ENCODE results near the gene ATXN1. TPM values are rescaled to one million over a fixed set of nuclear protein-coding genes. Genes with fewer than 3 reads are reported as not detected.

Gene ATXN1
- total and polyA plus RNA-seq, 2 of the 8 experiments (the other 6 are each of a cell fraction or from before 2014, with no cell fraction given), result 1.6 to 4.0 TPM

DNA sequence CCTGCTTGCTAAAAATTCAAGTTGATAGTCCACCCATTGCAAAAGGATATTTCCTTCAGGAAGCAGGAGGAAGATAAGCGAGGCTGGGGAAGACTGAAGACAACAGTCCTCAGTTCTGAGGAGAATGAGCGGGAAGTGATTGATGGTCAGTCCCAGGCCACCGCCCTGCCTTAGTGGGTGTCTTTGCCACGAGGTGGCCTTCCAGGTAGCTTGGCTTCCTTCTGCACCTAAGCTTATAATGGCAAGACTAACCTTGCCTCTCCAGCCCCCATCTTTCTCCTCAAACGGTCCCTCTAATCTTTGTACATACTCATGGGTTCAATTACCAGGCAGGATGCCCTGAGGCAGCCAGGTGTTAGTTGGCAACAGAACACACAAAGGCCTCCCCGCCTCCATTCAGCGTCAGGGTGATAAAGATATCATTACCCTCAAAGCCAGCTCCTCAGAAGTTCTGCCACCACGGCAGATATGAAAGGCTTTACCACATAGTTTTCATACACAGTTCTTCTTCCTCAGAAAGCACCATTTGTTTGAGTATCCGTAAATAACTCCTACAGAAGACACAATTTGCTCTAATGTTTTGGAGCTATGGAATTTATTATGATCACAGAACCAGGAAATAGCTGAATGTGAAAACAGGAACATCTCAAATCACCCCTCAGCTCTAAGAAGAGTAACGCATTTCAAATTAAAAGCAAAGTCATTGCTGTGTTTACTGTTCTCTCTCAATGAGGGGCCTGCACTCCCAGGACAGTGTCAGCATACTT lies 249.4 kb downstream of the ATXN1 start:
- Histone ChIP-seq H3K9ac (replicated peaks in 1 of 4; ENCODE audit: extremely low read depth in 1 of 4, low read depth in 3 of 4, low read length in 3 of 4) (no peak overlapping the region; a peak in 1 of 7 replicates), H2AK5ac (ENCODE audit: low read depth, low read length) (no peak overlapping the region), H2BK12ac (ENCODE audit: low read depth, low read length) (no peak overlapping the region; the same call in 1 of the 2 replicates), H3K79me1 (ENCODE audit: low read depth, low read length) (no peaks in the 10 kb centered on the region), H3K4me1 (replicated peaks in 1 of 4; ENCODE audit: control insufficient read depth in 3 of 4, insufficient read depth in 4 of 4, low read length in 3 of 4) (peaks cover 0 to 2% (median 0%) of the 10 kb centered on the region in 4 experiments; a peak in 2 of 7 replicates), H3K56ac (replicated peaks; ENCODE audit: insufficient read length, low read depth, low read length) (no peak overlapping the region), H3K4me2 (ENCODE audit: insufficient read depth in 1 of 2, low read depth in 2 of 2, low read length in 2 of 2) (no peak overlapping the region), H3K36me3 (ENCODE audit: control insufficient read depth in 2 of 4, insufficient read depth in 4 of 4, low read length in 3 of 4) (no peaks in the 10 kb centered on the region), H4K91ac (replicated peaks; ENCODE audit: insufficient read length, low read length) (no peak overlapping the region), H4K5ac (ENCODE audit: insufficient read length, low read depth, low read length) (no peak overlapping the region), H3K79me2 (ENCODE audit: control insufficient read depth in 1 of 2, insufficient read depth in 2 of 2, low read length in 2 of 2) (no peaks in the 10 kb centered on the region), H2BK20ac (ENCODE audit: low read length) (no peak overlapping the region), H3K4ac (replicated peaks; ENCODE audit: insufficient read length, low read depth, low read length) (no peak overlapping the region), H3K23ac (ENCODE audit: insufficient read length) (no peak overlapping the region), H3K9me3 (ENCODE audit: insufficient read depth in 2 of 2, low read depth in 1 of 2, low read length in 1 of 2) (no peaks in the 10 kb centered on the region), H3K4me3 (ENCODE audit: extremely low read depth in 1 of 4, insufficient read depth in 2 of 4, low read depth in 3 of 4, low read length in 4 of 4) (no peak overlapping the region), H2BK120ac (replicated peaks; ENCODE audit: low read depth, low read length) (no peak overlapping the region), H3K14ac (ENCODE audit: insufficient read length) (no peak overlapping the region), H4K20me1 (replicated peaks in 1 of 2; ENCODE audit: control insufficient read depth in 1 of 2, insufficient read depth in 2 of 2, low read length in 2 of 2) (no peaks in the 10 kb centered on the region), H3K18ac (ENCODE audit: extremely low read depth, low read length) (no peak overlapping the region), H4K8ac (ENCODE audit: extremely low read depth, insufficient read depth, low read length) (no peak overlapping the region), H3K23me2 (ENCODE audit: low read depth, low read length) (no peaks in the 10 kb centered on the region), H2BK15ac (ENCODE audit: low read length) (no peak overlapping the region), H3K27me3 (replicated peaks in 1 of 4; ENCODE audit: control insufficient read depth in 3 of 4, extremely low read depth in 1 of 4, insufficient read depth in 3 of 4, low read length in 3 of 4) (no peaks in the 10 kb centered on the region), H2AFZ (ENCODE audit: low read length) (no peak overlapping the region), H3K27ac (ENCODE audit: low read depth, low read length) (no peak overlapping the region), H2BK5ac (ENCODE audit: low read depth, low read length) (no peak overlapping the region)
- 84% methylated on average over 10 of the region's 10 CpGs; no CpG with 5 or more reads in 1 of the 2 experiments for WGBS, 2 experiments (ENCODE audit: extremely low coverage in 1 of 2, insufficient coverage in 1 of 2, insufficient read length in 1 of 2, insufficient replicate concordance in 2 of 2, low coverage in 1 of 2, low lambda C conversion rate in 2 of 2, missing lambda C conversion rate in 1 of 2)
- POLR2A ChIA-PET (ENCODE audit: partially characterized antibody), result no interaction called here
- CTCF ChIA-PET (ENCODE audit: partially characterized antibody), result interaction anchor here (0.7 to 5.1 kb wide), 31 partner anchors 10 to 293 kb away, joined by 3 to 37 read pairs (median 4); partner anchors contain the start of gene ATXN1
- no peak for DNase-seq (ENCODE audit: low read depth in 1 of 2, low spot score in 2 of 2)
- FAIRE-seq, result no peak
- TF ChIP-seq JUND (IDR thresholded peaks at IDR 0.05; ENCODE audit: low read length) (no peak), CBX8 (IDR thresholded peaks at IDR 0.05; ENCODE audit: borderline replicate concordance, low read depth, low read length) (no peak), BACH1 (IDR thresholded peaks at IDR 0.05; ENCODE audit: low read length) (no peak)
